ENCODE data around the gene ST6GAL1. TPM values are rescaled to one million over a fixed set of nuclear protein-coding genes. Genes with fewer than 3 reads are reported as not detected.

The ST6GAL1 gene
- total RNA-seq, 1 donor from 2014 or later, result 156 TPM

DNA sequence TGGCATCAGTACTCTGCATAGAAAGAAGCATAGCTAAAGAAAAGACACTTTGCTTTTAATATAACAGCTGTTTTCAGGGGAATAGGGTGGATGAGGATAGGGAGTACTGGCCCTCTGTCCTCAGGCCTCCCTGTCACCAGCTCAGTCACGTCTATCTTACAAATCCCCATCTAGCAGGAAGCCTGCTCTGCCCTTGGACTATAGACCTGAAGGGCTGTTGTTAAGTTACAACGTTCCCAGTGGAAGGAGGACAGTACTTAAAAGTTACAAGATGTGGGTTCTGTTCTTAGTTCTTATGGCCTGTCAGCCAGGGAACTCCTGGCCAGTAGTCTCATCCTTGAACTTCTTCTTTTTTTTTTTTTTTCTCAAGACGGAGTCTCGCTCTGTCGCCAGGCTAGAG is 138.5 kb downstream of the ST6GAL1 start:
- Mint-ChIP-seq H3K36me3 (ENCODE audit: unreplicated experiment) (peaks cover 19% of the 10 kb centered on the region), H3K4me3 (ENCODE audit: unreplicated experiment) (no peak overlapping the region), H3K4me1 (ENCODE audit: low read depth, unreplicated experiment) (peaks cover 29% of the 10 kb centered on the region), H3K27me3 (ENCODE audit: unreplicated experiment) (peaks cover 3% of the 10 kb centered on the region), H3K27ac (ENCODE audit: unreplicated experiment) (no peak overlapping the region), H3K9me3 (ENCODE audit: unreplicated experiment) (peaks cover 5% of the 10 kb centered on the region)
- no peak for DNase-seq
- TF ChIP-seq, protein P1, sequence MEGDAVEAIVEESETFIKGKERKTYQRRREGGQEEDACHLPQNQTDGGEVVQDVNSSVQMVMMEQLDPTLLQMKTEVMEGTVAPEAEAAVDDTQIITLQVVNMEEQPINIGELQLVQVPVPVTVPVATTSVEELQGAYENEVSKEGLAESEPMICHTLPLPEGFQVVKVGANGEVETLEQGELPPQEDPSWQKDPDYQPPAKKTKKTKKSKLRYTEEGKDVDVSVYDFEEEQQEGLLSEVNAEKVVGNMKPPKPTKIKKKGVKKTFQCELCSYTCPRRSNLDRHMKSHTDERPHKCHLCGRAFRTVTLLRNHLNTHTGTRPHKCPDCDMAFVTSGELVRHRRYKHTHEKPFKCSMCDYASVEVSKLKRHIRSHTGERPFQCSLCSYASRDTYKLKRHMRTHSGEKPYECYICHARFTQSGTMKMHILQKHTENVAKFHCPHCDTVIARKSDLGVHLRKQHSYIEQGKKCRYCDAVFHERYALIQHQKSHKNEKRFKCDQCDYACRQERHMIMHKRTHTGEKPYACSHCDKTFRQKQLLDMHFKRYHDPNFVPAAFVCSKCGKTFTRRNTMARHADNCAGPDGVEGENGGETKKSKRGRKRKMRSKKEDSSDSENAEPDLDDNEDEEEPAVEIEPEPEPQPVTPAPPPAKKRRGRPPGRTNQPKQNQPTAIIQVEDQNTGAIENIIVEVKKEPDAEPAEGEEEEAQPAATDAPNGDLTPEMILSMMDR (IDR thresholded peaks at IDR 0.05; ENCODE audit: partially characterized antibody, unreplicated experiment), result no peak

DNA sequence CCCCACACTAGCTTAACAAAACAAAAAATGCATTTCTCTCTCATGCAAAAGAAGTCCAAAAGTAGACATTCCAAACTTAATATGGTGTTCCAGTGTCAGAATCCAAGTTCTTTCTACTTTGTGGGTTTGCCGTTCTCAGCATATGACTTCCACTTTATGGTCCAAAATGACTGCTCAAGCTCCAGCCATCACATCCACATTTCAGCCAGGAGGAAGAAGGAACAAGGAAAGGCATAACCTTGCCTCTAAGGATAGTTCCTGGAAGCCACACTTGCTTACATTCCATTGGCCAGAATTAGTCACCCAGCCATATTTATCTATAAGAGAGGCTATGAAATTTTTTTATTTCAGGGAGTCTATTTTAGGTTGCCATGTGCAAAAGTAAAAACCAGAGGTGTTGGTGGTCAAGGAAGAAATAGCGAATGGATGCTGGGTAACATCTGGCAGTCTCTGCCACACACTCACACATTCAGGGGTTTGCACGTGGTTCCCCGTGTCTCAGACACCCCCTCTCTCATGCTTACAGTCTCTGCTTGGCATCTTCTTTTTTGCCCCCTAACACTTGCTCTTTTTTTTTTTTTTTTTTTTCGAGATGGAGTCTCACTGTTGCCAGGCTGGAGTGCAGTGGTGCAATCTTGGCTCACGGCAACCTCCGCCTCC is 139.7 kb downstream of the ST6GAL1 start:
- peaks cover 19% of the 10 kb centered on the region for H3K4me1 Mint-ChIP-seq (ENCODE audit: low read depth, unreplicated experiment)
- H3K4me3 Mint-ChIP-seq (ENCODE audit: unreplicated experiment), result no peak overlapping the region
- DNase-seq, result no peak
- TF ChIP-seq, protein P1 (IDR thresholded peaks at IDR 0.05; ENCODE audit: partially characterized antibody, unreplicated experiment), result no peak
- peaks cover 3% of the 10 kb centered on the region for H3K9me3 Mint-ChIP-seq (ENCODE audit: unreplicated experiment)
- H3K27ac Mint-ChIP-seq (ENCODE audit: unreplicated experiment), result no peak overlapping the region
- peaks cover 19% of the 10 kb centered on the region for H3K36me3 Mint-ChIP-seq (ENCODE audit: unreplicated experiment)
- H3K27me3 Mint-ChIP-seq (ENCODE audit: unreplicated experiment), result peaks cover 4% of the 10 kb centered on the region

DNA sequence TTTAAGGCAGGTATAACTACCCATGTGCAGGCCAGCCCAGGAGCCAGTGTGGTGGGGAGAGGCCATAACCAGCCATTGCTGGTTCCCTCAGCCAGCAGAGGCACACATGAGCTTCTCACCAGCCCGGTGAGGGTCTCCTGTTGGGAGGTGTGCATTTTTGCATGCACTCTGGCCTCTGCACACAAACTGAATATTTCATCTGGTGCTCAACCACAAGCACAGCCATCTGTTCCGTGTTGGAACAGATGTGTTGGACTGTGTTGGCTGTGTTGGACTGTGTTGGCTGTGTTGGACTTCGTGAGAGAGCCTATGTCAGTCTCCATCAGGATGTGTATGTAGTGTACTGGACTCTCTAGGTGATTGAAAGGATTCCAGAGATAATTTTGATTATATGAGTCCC is 141.8 kb downstream of the ST6GAL1 start:
- H3K4me1 Mint-ChIP-seq (ENCODE audit: low read depth, unreplicated experiment), result peaks cover 13% of the 10 kb centered on the region
- DNase-seq, result no peak
- H3K36me3 Mint-ChIP-seq (ENCODE audit: unreplicated experiment), result peaks cover 24% of the 10 kb centered on the region
- H3K27me3 Mint-ChIP-seq (ENCODE audit: unreplicated experiment), result peaks cover 4% of the 10 kb centered on the region
- H3K9me3 Mint-ChIP-seq (ENCODE audit: unreplicated experiment), result peaks cover 7% of the 10 kb centered on the region
- TF ChIP-seq, protein P1 (IDR thresholded peaks at IDR 0.05; ENCODE audit: partially characterized antibody, unreplicated experiment), result no peak
- H3K27ac Mint-ChIP-seq (ENCODE audit: unreplicated experiment), result peak overlapping the region; percentile 53
- H3K4me3 Mint-ChIP-seq (ENCODE audit: unreplicated experiment), result no peak overlapping the region

DNA sequence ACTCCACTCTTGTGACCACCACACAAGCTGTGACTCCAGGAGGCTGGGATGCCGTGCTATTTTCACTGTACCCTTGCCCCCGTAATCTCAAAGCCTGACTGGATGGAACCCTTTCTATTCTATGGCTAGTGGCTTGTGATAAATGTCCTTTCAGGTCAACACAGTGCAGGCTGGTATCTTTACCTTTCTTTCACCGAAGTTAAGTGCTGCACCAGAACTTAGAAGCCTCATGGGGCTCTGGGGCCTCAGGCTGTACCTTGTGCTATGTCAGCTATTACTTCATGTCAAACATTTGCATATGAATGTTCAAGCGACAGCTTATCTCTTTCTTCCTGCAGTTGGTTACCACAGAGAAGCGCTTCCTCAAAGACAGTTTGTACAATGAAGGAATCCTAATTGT is 142.2 kb downstream of the ST6GAL1 start:
- Mint-ChIP-seq H3K4me1 (ENCODE audit: low read depth, unreplicated experiment) (peaks cover 13% of the 10 kb centered on the region), H3K36me3 (ENCODE audit: unreplicated experiment) (peaks cover 24% of the 10 kb centered on the region), H3K4me3 (ENCODE audit: unreplicated experiment) (no peak overlapping the region), H3K9me3 (ENCODE audit: unreplicated experiment) (peaks cover 6% of the 10 kb centered on the region), H3K27me3 (ENCODE audit: unreplicated experiment) (peaks cover 4% of the 10 kb centered on the region), H3K27ac (ENCODE audit: unreplicated experiment) (no peak overlapping the region)
- DNase-seq, result no peak
- TF ChIP-seq, protein P1 (IDR thresholded peaks at IDR 0.05; ENCODE audit: partially characterized antibody, unreplicated experiment), result no peak

DNA sequence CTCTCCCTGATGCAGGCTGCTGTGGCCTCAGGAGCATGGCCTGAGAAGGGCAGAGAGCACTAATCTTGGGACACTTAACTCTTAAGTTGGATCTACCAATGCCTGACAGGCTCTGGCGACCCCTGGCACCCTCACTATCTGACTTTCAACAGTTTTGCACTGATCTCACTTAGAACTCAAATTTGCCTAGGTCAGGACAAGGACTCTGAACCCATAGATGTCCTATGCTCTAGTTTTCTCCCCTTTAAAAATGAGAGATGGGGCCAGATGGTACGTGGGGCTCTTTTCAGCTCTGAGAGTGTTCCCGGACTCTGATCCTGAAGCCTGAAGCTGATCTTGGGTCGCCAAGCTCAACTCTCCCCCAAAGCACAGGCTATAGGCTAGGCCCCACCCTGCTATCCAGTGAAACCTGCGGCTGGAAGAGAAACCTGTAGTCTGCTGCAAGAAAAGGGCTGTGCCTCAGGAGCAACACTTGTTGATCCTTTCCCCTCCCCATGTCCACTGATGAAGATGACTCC is 143.3 kb downstream of the ST6GAL1 start:
- peaks cover 24% of the 10 kb centered on the region for H3K36me3 Mint-ChIP-seq (ENCODE audit: unreplicated experiment)
- peaks cover 6% of the 10 kb centered on the region for H3K9me3 Mint-ChIP-seq (ENCODE audit: unreplicated experiment)
- H3K27me3 Mint-ChIP-seq (ENCODE audit: unreplicated experiment), result peaks cover 4% of the 10 kb centered on the region
- no peak overlapping the region for H3K4me3 Mint-ChIP-seq (ENCODE audit: unreplicated experiment)
- TF ChIP-seq, protein P1 (IDR thresholded peaks at IDR 0.05; ENCODE audit: partially characterized antibody, unreplicated experiment), result no peak
- no peak for DNase-seq
- H3K4me1 Mint-ChIP-seq (ENCODE audit: low read depth, unreplicated experiment), result peaks cover 13% of the 10 kb centered on the region
- H3K27ac Mint-ChIP-seq (ENCODE audit: unreplicated experiment), result no peak overlapping the region
